Measurements from ENCODE around the gene ANKS1A.
"Not testable (repeated sequence)": the region's sequence is repeated elsewhere in the genome, so short reads cannot be mapped to it uniquely, and the experiment has no call there.

Gene ANKS1A

DNA sequence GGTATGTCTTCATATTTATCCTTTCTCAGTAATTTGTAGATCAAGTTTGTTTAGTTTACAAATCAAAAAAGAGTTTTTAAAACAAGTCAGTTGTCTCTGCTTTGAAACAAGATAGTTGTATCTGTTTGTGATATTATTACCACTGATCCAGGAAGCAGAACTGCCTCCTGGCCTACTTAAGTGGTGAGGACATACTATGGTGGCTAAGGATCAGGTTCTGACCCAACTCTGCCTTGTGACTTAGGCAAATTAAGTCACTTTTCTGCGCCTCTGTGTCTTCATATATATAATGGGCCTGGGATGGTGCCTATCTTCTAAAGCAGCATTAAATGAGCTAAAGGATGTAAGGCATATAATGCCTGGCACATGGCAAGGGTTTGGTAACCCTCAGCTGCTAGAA lies 8.7 kb downstream of the ANKS1A start:
- peaks cover 0 to 7% of the 10 kb centered on the region in 2 experiments; a peak in 1 of 3 replicates for H3K36me3 ChIP-seq (ENCODE audit: control insufficient read depth in 2 of 2, insufficient read depth in 1 of 2, low read length in 2 of 2)
- H3K9me3 ChIP-seq (ENCODE audit: control insufficient read depth, insufficient read depth, low read depth, low read length): no peaks in the 10 kb centered on the region
- POLR2A ChIA-PET: interaction anchor here (0.6 to 2.0 kb wide), 2 partner anchors 10 to 25 kb away, joined by 5 to 9 read pairs; partner anchors contain the start of gene TAF11
- H3K4me1 ChIP-seq (ENCODE audit: control insufficient read depth, insufficient read depth, low read length): no peaks in the 10 kb centered on the region
- TF ChIP-seq ZNF585B (tag by site-specific recombination; IDR thresholded peaks at IDR 0.05) (no peak), MEIS1 (CRISPR knock-in tag; IDR thresholded peaks at IDR 0.05; ENCODE audit: borderline replicate concordance) (no peak), ZNF335 (tag by site-specific recombination; conservative IDR thresholded peaks at IDR 0.05) (peak; percentile 29; the same call in 1 of the 2 replicates), EGR2 (tag by site-specific recombination; IDR thresholded peaks at IDR 0.05; ENCODE audit: low read depth) (no peak)
- H3K4me3 ChIP-seq (ENCODE audit: low read depth, low read length): no peak overlapping the region
- no peak overlapping the region for H3K27ac ChIP-seq (ENCODE audit: extremely low read depth, low read depth, low read length)
- CTCF ChIA-PET: interaction anchor here (0.5 to 1.1 kb wide), 5 partner anchors 9 to 387 kb away, joined by 3 to 5 read pairs (median 4); partner anchors contain the start of genes ANKS1A and TAF11

DNA sequence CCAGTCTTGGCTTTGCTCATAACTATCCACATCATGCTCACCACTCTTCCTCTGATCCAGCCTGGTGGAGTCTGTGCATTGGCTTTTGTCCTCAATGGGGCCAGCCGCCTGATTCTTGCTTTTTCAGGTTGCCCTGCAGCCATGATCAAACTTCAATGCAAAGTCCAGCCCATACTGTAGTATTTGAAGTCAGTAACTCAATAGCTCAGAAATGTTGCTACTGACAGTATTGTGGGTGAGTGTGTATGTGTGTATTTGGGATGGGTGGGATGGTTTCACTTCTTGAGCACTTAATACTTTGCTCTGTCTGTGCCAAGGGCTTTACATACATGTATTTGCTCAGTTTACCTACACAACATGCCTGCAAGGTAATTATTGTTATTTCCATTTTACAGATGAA lies 10.7 kb downstream of the ANKS1A start:
- H3K4me1 ChIP-seq (ENCODE audit: control insufficient read depth, insufficient read depth, low read length); POLR2A ChIA-PET; H3K36me3 ChIP-seq (ENCODE audit: control insufficient read depth in 2 of 2, insufficient read depth in 1 of 2, low read length in 2 of 2); H3K27ac ChIP-seq (ENCODE audit: extremely low read depth, low read depth, low read length); H3K9me3 ChIP-seq (ENCODE audit: control insufficient read depth, insufficient read depth, low read depth, low read length); H3K4me3 ChIP-seq (ENCODE audit: low read depth, low read length): not testable (repeated sequence)
- CTCF ChIA-PET: interaction anchor here (0.6 to 1.0 kb wide), 6 partner anchors 9 to 703 kb away, joined by 3 to 4 read pairs (median 3); no protein-coding TSS in a partner anchor

DNA sequence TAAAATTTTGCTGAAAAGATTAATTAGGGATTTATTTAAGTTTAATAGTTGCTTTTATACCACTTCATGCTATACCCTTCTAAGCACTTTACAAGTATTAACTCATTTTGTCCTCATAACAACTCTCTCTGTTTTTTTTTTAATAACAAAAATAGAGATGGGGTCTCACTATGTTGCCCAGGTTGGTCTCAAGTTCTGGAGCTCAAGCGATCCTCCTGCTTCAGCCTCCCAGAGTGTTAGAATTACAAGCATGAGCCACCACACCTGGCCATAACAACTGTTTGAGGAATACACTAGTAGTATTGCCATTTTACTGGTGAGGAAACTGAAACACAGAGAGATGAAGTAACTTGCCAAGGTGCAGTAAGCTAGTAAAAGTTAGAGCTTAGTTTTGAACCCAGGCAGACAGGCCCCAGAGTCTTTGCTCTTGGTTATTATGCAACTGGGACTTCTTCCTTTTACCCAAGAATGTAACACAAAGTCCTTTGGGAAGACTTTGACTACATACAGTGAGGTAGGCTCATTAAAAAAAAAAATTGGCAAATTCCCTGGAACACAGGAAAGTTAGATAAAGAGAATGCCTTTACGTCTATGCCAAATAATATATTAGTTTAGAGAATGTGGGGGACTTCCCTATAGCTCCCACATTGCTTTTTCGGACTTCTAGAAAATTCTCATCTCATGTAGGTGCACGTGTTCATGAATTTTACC lies 11.4 kb downstream of the ANKS1A start:
- no peak overlapping the region for H3K4me3 ChIP-seq (ENCODE audit: low read depth, low read length)
- ChIA-PET POLR2A (interaction anchor here (1.8 kb wide), 1 partner anchor 12 kb away, joined by 7 read pairs; the partner anchor contains the start of genes ANKS1A and TAF11), CTCF (interaction anchor here (0.6 to 1.0 kb wide), 4 partner anchors 8 to 704 kb away, joined by 3 to 6 read pairs (median 3); no protein-coding TSS in a partner anchor)
- H3K4me1 ChIP-seq (ENCODE audit: control insufficient read depth, insufficient read depth, low read length): no peaks in the 10 kb centered on the region
- H3K9me3 ChIP-seq (ENCODE audit: control insufficient read depth, insufficient read depth, low read depth, low read length): no peaks in the 10 kb centered on the region
- no peak overlapping the region for H3K27ac ChIP-seq (ENCODE audit: extremely low read depth, low read depth, low read length)
- peaks cover 0 to 7% of the 10 kb centered on the region in 2 experiments; a peak in 1 of 3 replicates for H3K36me3 ChIP-seq (ENCODE audit: control insufficient read depth in 2 of 2, insufficient read depth in 1 of 2, low read length in 2 of 2)
- TF ChIP-seq MYNN (tag by site-specific recombination; IDR thresholded peaks at IDR 0.05; ENCODE audit: borderline replicate concordance) (no peak), ZNF624 (tag by site-specific recombination; IDR thresholded peaks at IDR 0.05) (no peak), ZNF777 (tag by site-specific recombination; IDR thresholded peaks at IDR 0.05; ENCODE audit: borderline replicate concordance) (no peak), IKZF3 (tag by site-specific recombination; IDR thresholded peaks at IDR 0.05) (no peak), YY2 (tag by site-specific recombination; IDR thresholded peaks at IDR 0.05) (no peak), TRIM28 (IDR thresholded peaks at IDR 0.05; ENCODE audit: borderline replicate concordance, low read length) (no peak), ZBTB8A (tag by site-specific recombination; IDR thresholded peaks at IDR 0.05) (no peak), ZNF664 (tag by site-specific recombination; IDR thresholded peaks at IDR 0.05) (0 out of 2 replicates have a peak, but pooled peaks have one; percentile 21), SALL2 (tag by site-specific recombination; IDR thresholded peaks at IDR 0.05; ENCODE audit: borderline replicate concordance) (no peak), ZNF121 (tag by site-specific recombination; IDR thresholded peaks at IDR 0.05) (peak; percentile 60; the same call in 1 of the 2 replicates), ZNF837 (tag by site-specific recombination; IDR thresholded peaks at IDR 0.05) (no peak)
- TF ChIP-seq, protein P1, sequence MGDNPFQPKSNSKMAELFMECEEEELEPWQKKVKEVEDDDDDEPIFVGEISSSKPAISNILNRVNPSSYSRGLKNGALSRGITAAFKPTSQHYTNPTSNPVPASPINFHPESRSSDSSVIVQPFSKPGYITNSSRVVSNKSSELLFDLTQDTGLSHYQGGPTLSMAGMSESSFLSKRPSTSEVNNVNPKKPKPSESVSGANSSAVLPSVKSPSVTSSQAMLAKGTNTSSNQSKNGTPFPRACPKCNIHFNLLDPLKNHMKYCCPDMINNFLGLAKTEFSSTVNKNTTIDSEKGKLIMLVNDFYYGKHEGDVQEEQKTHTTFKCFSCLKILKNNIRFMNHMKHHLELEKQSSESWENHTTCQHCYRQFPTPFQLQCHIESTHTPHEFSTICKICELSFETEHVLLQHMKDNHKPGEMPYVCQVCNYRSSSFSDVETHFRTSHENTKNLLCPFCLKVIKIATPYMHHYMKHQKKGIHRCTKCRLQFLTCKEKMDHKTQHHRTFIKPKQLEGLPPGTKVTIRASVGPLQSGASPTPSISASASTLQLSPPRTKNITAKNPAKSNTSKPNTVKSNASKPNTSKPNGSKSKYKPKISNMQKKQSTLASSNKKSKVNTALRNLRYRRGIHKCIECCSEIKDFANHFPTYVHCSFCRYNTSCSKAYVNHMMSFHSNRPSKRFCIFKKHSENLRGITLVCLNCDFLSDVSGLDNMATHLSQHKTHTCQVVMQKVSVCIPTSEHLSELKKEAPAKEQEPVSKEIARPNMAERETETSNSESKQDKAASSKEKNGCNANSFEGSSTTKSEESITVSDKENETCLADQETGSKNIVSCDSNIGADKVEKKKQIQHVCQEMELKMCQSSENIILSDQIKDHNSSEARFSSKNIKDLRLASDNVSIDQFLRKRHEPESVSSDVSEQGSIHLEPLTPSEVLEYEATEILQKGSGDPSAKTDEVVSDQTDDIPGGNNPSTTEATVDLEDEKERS (tag by site-specific recombination; IDR thresholded peaks at IDR 0.05): no peak
- TF ChIP-seq, protein P2, sequence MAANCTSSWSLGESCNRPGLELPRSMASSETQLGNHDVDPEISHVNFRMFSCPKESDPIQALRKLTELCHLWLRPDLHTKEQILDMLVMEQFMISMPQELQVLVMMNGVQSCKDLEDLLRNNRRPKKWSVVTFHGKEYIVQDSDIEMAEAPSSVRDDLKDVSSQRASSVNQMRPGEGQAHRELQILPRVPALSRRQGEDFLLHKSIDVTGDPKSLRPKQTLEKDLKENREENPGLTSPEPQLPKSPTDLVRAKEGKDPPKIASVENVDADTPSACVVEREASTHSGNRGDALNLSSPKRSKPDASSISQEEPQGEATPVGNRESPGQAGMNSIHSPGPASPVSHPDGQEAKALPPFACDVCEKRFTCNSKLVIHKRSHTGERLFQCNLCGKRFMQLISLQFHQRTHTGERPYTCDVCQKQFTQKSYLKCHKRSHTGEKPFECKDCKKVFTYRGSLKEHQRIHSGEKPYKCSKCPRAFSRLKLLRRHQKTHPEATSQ (tag by site-specific recombination; IDR thresholded peaks at IDR 0.05): no peak
- TF ChIP-seq, protein P3, sequence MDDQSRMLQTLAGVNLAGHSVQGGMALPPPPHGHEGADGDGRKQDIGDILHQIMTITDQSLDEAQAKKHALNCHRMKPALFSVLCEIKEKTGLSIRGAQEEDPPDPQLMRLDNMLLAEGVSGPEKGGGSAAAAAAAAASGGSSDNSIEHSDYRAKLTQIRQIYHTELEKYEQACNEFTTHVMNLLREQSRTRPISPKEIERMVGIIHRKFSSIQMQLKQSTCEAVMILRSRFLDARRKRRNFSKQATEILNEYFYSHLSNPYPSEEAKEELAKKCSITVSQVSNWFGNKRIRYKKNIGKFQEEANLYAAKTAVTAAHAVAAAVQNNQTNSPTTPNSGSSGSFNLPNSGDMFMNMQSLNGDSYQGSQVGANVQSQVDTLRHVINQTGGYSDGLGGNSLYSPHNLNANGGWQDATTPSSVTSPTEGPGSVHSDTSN (CRISPR knock-in tag; IDR thresholded peaks at IDR 0.05): no peak

Data from HEK293 (cell line).